Adrenal gland (tissue), 12 donors: ENCODE results near the gene HACE1. TPM values are rescaled to one million over a fixed set of nuclear protein-coding genes. Genes with fewer than 3 reads are reported as not detected.
"Not testable (repeated sequence)": the region's sequence is repeated elsewhere in the genome, so short reads cannot be mapped to it uniquely, and the experiment has no call there.

ENCODE experiments used
- DNase-seq, 7 donors: peaks; one replicate each; pipeline ENCODE4 v3.0.0-alpha.2; 2019 to 2020
- H3K27ac ChIP-seq, 5 donors: fragments of 200-600 bp; sonication (generic) in 4 of 5; 1 replicate in 3 of 5; 2 replicates in 2 of 5; pipeline versions ENCODE4 v1.5.1 to v1.8.0; 2016 to 2020; ENCODE audit warnings: mild to moderate bottlenecking in 1 of 5
- H3K27me3 ChIP-seq: fragments of 200-600 bp; 2 replicates; pipeline ENCODE4 v1.8.0; 2021
- H3K36me3 ChIP-seq, 2 donors: fragments of 200-600 bp; replicated peaks in 1 of 2; 1 replicate in 1 of 2; 2 replicates in 1 of 2; pipeline versions ENCODE4 v1.5.1 to v1.8.0; 2018 to 2022
- H3K4me1 ChIP-seq, 2 donors: fragments of 200-600 bp; replicated peaks in 1 of 2; 1 replicate in 1 of 2; 2 replicates in 1 of 2; pipeline versions ENCODE4 v1.5.1 to v1.8.0; 2018 to 2021
- H3K4me3 ChIP-seq, 4 donors: fragments of 200-600 bp; sonication (generic) in 3 of 4; one replicate each; pipeline ENCODE4 v1.5.1; 2016 to 2018
- H3K9me3 ChIP-seq, 3 donors: fragments of 200-600 bp; sonication (generic) in 1 of 3; replicated peaks in 1 of 3; 1 replicate in 2 of 3; 2 replicates in 1 of 3; pipeline versions ENCODE4 v1.5.1 to v1.8.0; 2016 to 2021
- CTCF ChIP-seq, 6 experiments: fragments of 450-650 bp in 4 of 6; fragments of 200-600 bp in 2 of 6; sonication (generic) in 1 of 6; IDR thresholded peaks; 1 replicate in 5 of 6; 2 replicates in 1 of 6; pipeline versions ENCODE4 v1.5.1 to v1.8.0; 2016 to 2021; ENCODE audit warnings: antibody characterized with exemption in 6 of 6, mild to moderate bottlenecking in 2 of 6, moderate library complexity in 1 of 6
- POLR2A ChIP-seq, 2 donors: fragments of 450-650 bp; IDR thresholded peaks; one replicate each; pipeline ENCODE4 v1.6.1; 2017; ENCODE audit warnings: antibody characterized with exemption in 2 of 2, mild to moderate bottlenecking in 2 of 2, moderate library complexity in 1 of 2
- WGBS, 4 donors: extraction: QIAGEN DNeasy Blood & Tissue Kit in 2 of 4; methylation state at CpG; one replicate each; pipeline versions ENCODE4 v1.1.5 to v1.1.7; 2013 to 2017; 5-methylcytosine and 5-hydroxymethylcytosine counted together
- intact Hi-C, 2 donors: fragments of 100-400 bp; cut with DNase I; formaldehyde crosslinking; loops; one replicate each; pipeline versions ENCODE4 v1.14.1 to v1.15.0; 2022 to 2023
- polyA plus RNA-seq, 3 donors: library from polyadenylated mRNA; stranded (reverse); fragments of 200-250 nt in 2 of 3; fragments of 350-450 nt in 1 of 3; fragmentation: Illumina TruSeq in 1 of 3; extraction: RNeasy Lipid Tissue Mini Kit (QIAGEN cat#74804) in 1 of 3; gene quantifications; one replicate each; pipeline ENCODE4 v1.2.3, GENCODE V29; 2013 to 2014
- total RNA-seq, 9 donors: library from RNA; depleted of rRNA in 4 of 9; stranded (reverse); fragments of >200 nt in 4 of 9; fragments of 120-200 nt in 1 of 9; fragmentation: NEBNext Ultra II Directional in 1 of 9; extraction: Animal tissue kit (Norgen Biotek cat#: 25700) in 1 of 9; gene quantifications; one replicate each; pipeline versions ENCODE4 v1.1.0 to v1.2.4, GENCODE V29; 2013 to 2023
- donor health status: healthy with polysubstance abuse.
- donor health status: Bipolar disorder and iron deficiency.
- donor health status: DM: yes; HTN: yes; CAD: no.
- donor health status: DM: no; HTN: no; CAD: no.
- donor health status: DM: no; HTN: no; CAD: no.
- donor health status: DM: yes; HTN: yes; CAD: no.

Gene HACE1
- total and polyA plus RNA-seq, 12 donors: 5.6 to 14.2 (median 10.7) TPM

GRCh38 chr6:104858642-104859041 is 1.1 kb downstream of the HACE1 start:
- H3K4me3 ChIP-seq: peak overlapping the region in 3 of 4 donors; percentile 76 to 81 (median 79)
- intact Hi-C loops: no loop called here
- no peaks in the 10 kb centered on the region for H3K36me3 ChIP-seq
- no peak overlapping the region for H3K27ac ChIP-seq
- H3K4me1 ChIP-seq: peaks cover 5 to 8% of the 10 kb centered on the region in 2 donors
- DNase-seq: no peak
- TF ChIP-seq POLR2A (IDR thresholded peaks at IDR 0.05): no peak
- TF ChIP-seq CTCF (IDR thresholded peaks at IDR 0.05): no peak
- no peaks in the 10 kb centered on the region for H3K27me3 ChIP-seq
- whole genome bisulfite sequencing, 4 donors: 14 to 28% (median 22%) methylated on average over 3 of the region's 3 CpGs
- no peaks in the 10 kb centered on the region for H3K9me3 ChIP-seq

DNA sequence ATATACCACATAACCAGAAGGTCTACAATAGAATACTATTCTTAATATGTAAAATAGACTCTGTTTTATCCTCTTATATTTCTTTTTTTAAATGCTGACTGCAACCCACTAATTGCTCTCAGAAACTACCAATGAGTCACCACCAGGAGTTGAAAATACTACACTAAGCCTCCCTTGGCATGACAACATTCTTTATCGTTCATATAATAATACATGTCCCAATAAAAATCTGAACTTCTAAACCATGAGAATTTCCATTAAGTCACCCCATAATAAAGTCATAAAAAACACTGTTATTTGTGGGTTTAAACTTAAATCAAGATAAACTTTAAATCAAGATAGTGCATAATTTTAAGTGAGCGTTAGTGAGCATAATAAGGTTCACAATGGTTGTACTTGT is 4.2 kb downstream of the HACE1 start:
- Histone ChIP-seq H3K27ac (no peak overlapping the region), H3K36me3 (peaks cover 0 to 3% of the 10 kb centered on the region in 2 donors), H3K4me1 (peaks cover 5 to 8% of the 10 kb centered on the region in 2 donors), H3K27me3 (no peaks in the 10 kb centered on the region), H3K9me3 (no peaks in the 10 kb centered on the region), H3K4me3 (no peak overlapping the region)
- DNase-seq: no peak
- intact Hi-C loops: no loop called here
- WGBS, 4 donors: 73 to 78% (median 75%) methylated on average over 2 of the region's 2 CpGs
- no peak for TF ChIP-seq CTCF (IDR thresholded peaks at IDR 0.05)
- no peak for TF ChIP-seq POLR2A (IDR thresholded peaks at IDR 0.05)

DNA sequence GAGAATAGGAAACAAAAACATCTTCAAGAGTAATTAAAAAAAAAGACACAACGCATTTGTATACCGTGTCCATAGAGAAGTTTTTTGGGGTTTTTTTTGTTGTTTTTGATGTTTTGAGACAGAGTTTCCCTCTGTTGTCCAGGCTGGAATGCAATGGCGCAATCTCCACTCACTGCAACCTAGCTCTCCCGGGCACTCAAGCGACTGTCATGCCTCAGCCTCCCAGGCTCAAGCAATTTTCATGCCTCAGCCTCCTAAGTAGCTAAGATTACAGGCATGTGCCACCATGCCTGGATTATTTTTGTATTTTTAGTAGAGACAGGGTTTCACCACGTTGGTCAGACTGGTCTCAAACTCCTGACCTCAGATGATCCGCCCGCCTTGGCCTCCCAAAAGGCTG is 12.0 kb downstream of the HACE1 start:
- H3K9me3 ChIP-seq, H3K4me1 ChIP-seq, H3K4me3 ChIP-seq, H3K36me3 ChIP-seq, H3K27me3 ChIP-seq, H3K27ac ChIP-seq, intact Hi-C loops, DNase-seq: not testable (repeated sequence)
- 80 to 89% (median 83%) methylated on average over 8 of the region's 8 CpGs for WGBS, 4 donors

GRCh38 chr6:104843229-104843628 is 16.5 kb downstream of the HACE1 start:
- DNase-seq: no peak
- 94 to 98% (median 97%) methylated on average over 2 of the region's 2 CpGs for WGBS, 4 donors
- H3K9me3 ChIP-seq: no peaks in the 10 kb centered on the region
- H3K4me1 ChIP-seq: no peaks in the 10 kb centered on the region
- intact Hi-C loops: no loop called here
- H3K36me3 ChIP-seq: no peaks in the 10 kb centered on the region
- H3K4me3 ChIP-seq: no peak overlapping the region
- TF ChIP-seq POLR2A (IDR thresholded peaks at IDR 0.05): no peak
- no peak for TF ChIP-seq CTCF (IDR thresholded peaks at IDR 0.05)
- H3K27me3 ChIP-seq: no peaks in the 10 kb centered on the region
- H3K27ac ChIP-seq: no peak overlapping the region

DNA sequence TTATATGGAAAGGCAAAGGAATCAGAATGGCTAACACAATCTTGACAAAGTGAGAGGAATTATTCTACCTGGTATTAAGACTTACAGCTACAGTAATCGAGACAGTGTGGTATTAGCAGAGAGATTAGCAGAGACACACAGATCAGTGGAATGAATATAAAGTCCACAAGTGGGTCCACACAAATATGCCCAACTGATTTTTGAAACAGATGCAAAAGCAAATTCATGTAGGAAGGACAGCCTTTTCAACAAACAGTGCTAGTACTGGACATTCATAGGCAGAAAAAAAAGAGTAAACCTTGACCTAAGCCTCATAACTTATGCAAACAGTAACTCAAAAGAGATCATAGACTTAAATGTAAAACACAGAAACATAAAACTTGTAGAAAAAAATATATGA is 22.6 kb downstream of the HACE1 start:
- no peaks in the 10 kb centered on the region for H3K9me3 ChIP-seq
- H3K36me3 ChIP-seq: no peaks in the 10 kb centered on the region
- H3K27ac ChIP-seq: no peak overlapping the region
- intact Hi-C loops: no loop called here
- 90 to 100% (median 93%) methylated on average over 1 of the region's 1 CpG for WGBS, 4 donors
- TF ChIP-seq CTCF (IDR thresholded peaks at IDR 0.05) (no peak), POLR2A (IDR thresholded peaks at IDR 0.05) (no peak)
- H3K4me3 ChIP-seq: no peak overlapping the region
- DNase-seq: no peak
- H3K4me1 ChIP-seq: no peaks in the 10 kb centered on the region
- no peaks in the 10 kb centered on the region for H3K27me3 ChIP-seq

- H3K27me3 ChIP-seq, H3K9me3 ChIP-seq, H3K4me1 ChIP-seq, H3K36me3 ChIP-seq, DNase-seq, intact Hi-C loops, H3K4me3 ChIP-seq, H3K27ac ChIP-seq: not testable (repeated sequence)
- 93 to 98% (median 96%) methylated on average over 5 of the region's 5 CpGs for WGBS, 4 donors
Observed at GRCh38 chr6:104836479-104837020, 23.2 kb downstream of the HACE1 start.
